Natural killer cell treated with Interleukin-12 subunit alpha and Interleukin-12 subunit beta and Interleukin-15 and Interleukin-18, amount 100 ng/mL, for 72 hours (primary cell): ENCODE measurements around the gene TMEM212. TPM values are rescaled to one million over a fixed set of nuclear protein-coding genes. Genes with fewer than 3 reads are reported as not detected.

Source experiments
- ATAC-seq, 2 donors: fragments of 150-1000 bp; cut with Tn5 transposase in 1 of 2; sonication (Bioruptor Pico), chemical (Tn5 transposase) in 1 of 2; 2 replicates each; pipeline ENCODE4 v1.10.0; 2021
- DNase-seq: peaks from one replicate; pipeline ENCODE4 v3.0.0; 2022; ENCODE audit warnings: low spot score
- H3K27ac Mint-ChIP-seq, 2 donors: 1 replicate in 1 of 2; 2 replicates in 1 of 2; pipeline ENCODE4 v1.8.0; 2022; ENCODE audit warnings: mixed read lengths in 2 of 2, mild to moderate bottlenecking in 1 of 2, moderate library complexity in 1 of 2
- H3K27me3 Mint-ChIP-seq, 2 donors: 1 replicate in 1 of 2; 2 replicates in 1 of 2; pipeline ENCODE4 v1.8.0; 2022; ENCODE audit warnings: mixed read lengths in 2 of 2
- H3K36me3 Mint-ChIP-seq: one replicate; pipeline ENCODE4 v1.8.0; 2022; ENCODE audit warnings: mixed read lengths
- H3K4me1 Mint-ChIP-seq, 2 donors: 1 replicate in 1 of 2; 2 replicates in 1 of 2; pipeline ENCODE4 v1.8.0; 2022; ENCODE audit warnings: low read depth in 2 of 2, mixed read lengths in 2 of 2, mild to moderate bottlenecking in 1 of 2
- H3K4me3 Mint-ChIP-seq: one replicate; pipeline ENCODE4 v1.8.0; 2022; ENCODE audit warnings: mixed read lengths
- H3K9me3 Mint-ChIP-seq: 2 replicates; pipeline ENCODE4 v1.8.0; 2022; ENCODE audit warnings: mixed read lengths
- total RNA-seq, 2 donors: library from RNA; stranded (reverse); gene quantifications; one replicate each; pipeline ENCODE4 v1.2.3, GENCODE V29; 2022

Gene TMEM212
- total RNA-seq, result not detected

- no peak for DNase-seq
- no peaks in the 10 kb centered on the region for H3K36me3 Mint-ChIP-seq
- no peaks in the 10 kb centered on the region for H3K9me3 Mint-ChIP-seq
- H3K4me3 Mint-ChIP-seq, result no peak within 1 kb of the TSS
- H3K4me1 Mint-ChIP-seq, result peaks cover 0 to 20% of the 10 kb centered on the region in 2 donors
- H3K27me3 Mint-ChIP-seq, result peaks cover 7 to 11% of the 10 kb centered on the region in 2 donors
- ATAC-seq, result no peak
- H3K27ac Mint-ChIP-seq, result no peak within 1 kb of the TSS
These were observed at the start of gene TMEM212 for GRCh38 chr3:171842864-171843518. TMEM212 (plus strand) TSS chr3:171843349; CDS start chr3:171843384, 35 bp downstream.

DNA sequence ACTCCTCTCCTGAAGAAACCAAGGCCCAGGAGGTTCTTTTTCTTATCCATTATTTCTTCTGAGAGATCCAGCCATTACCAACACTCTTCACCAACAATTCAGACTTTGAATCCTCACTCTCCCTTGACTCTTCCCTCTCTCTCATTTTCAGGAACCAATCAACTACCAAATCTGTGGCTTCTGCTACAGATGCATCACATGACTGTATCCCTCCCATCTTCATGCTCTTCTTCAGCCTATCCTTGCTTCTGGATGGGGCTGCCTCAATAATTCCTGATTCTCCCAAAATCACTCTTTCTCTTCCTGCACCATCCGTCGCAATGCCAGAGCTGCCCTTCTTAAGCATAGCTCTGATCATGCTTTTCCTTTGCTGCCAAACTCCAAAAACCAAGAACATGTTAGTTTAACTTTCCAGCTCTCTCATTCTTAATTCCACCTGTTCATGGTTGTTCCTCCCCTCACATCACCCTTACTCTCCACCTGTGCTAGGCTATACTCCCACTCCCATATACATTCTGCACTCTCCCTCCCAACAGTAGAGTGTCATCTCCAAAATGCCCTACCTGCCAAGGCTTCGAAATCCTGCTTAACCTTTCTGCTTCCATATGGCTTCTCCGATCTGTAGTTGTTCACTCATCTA lies 46.4 kb upstream of the TMEM212 start:
- H3K4me1 Mint-ChIP-seq, result peaks cover 0 to 4% of the 10 kb centered on the region in 2 donors
- H3K36me3 Mint-ChIP-seq, result no peaks in the 10 kb centered on the region
- no peak overlapping the region for H3K27ac Mint-ChIP-seq

GRCh38 chr3:171797265-171797679 lies 45.9 kb upstream of the TMEM212 start:
- H3K4me1 Mint-ChIP-seq, result no peaks in the 10 kb centered on the region
- H3K27ac Mint-ChIP-seq, result no peak overlapping the region
- H3K9me3 Mint-ChIP-seq, result no peaks in the 10 kb centered on the region
- H3K36me3 Mint-ChIP-seq, result no peaks in the 10 kb centered on the region
- H3K27me3 Mint-ChIP-seq, result no peaks in the 10 kb centered on the region
- no peak overlapping the region for H3K4me3 Mint-ChIP-seq
- ATAC-seq (no peak), DNase-seq (no peak)

More for the DNA sequence above, 46.4 kb upstream of the TMEM212 start:
- Mint-ChIP-seq H3K27me3 (no peaks in the 10 kb centered on the region), H3K4me3 (no peak overlapping the region), H3K9me3 (no peaks in the 10 kb centered on the region)
- ATAC-seq (no peak), DNase-seq (no peak)

- H3K27ac Mint-ChIP-seq, result no peak overlapping the region
- no peak overlapping the region for H3K4me3 Mint-ChIP-seq
- no peaks in the 10 kb centered on the region for H3K27me3 Mint-ChIP-seq
- ATAC-seq (no peak), DNase-seq (no peak)
- no peaks in the 10 kb centered on the region for H3K9me3 Mint-ChIP-seq
- H3K4me1 Mint-ChIP-seq, result no peaks in the 10 kb centered on the region
- no peaks in the 10 kb centered on the region for H3K36me3 Mint-ChIP-seq
These were observed 45.3 kb upstream of the TMEM212 start for GRCh38 chr3:171797873-171798272.

- Mint-ChIP-seq H3K4me1 (no peaks in the 10 kb centered on the region), H3K9me3 (no peaks in the 10 kb centered on the region), H3K4me3 (no peak overlapping the region), H3K27ac (no peak overlapping the region), H3K36me3 (no peaks in the 10 kb centered on the region), H3K27me3 (no peaks in the 10 kb centered on the region)
- DNase-seq (no peak), ATAC-seq (no peak)
These were observed 43.6 kb upstream of the TMEM212 start for GRCh38 chr3:171799501-171799900.

GRCh38 chr3:171801738-171802589 lies 41.2 kb upstream of the TMEM212 start:
- H3K4me3 Mint-ChIP-seq, result no peak overlapping the region
- H3K36me3 Mint-ChIP-seq, result no peaks in the 10 kb centered on the region
- H3K27ac Mint-ChIP-seq, result peak overlapping the region in 1 of 2 donors; percentile 7
- peaks cover 8% of the 10 kb centered on the region in 2 donors for H3K4me1 Mint-ChIP-seq
- ATAC-seq (no peak), DNase-seq (no peak)
- no peaks in the 10 kb centered on the region for H3K27me3 Mint-ChIP-seq
- no peaks in the 10 kb centered on the region for H3K9me3 Mint-ChIP-seq

- Mint-ChIP-seq H3K4me3 (no peak overlapping the region), H3K36me3 (no peaks in the 10 kb centered on the region), H3K27ac (no peak overlapping the region), H3K4me1 (peaks cover 11 to 12% of the 10 kb centered on the region in 2 donors), H3K9me3 (no peaks in the 10 kb centered on the region), H3K27me3 (no peaks in the 10 kb centered on the region)
- ATAC-seq, result no peak
- no peak for DNase-seq
These were observed 40.6 kb upstream of the TMEM212 start for GRCh38 chr3:171802590-171802956.

GRCh38 chr3:171803044-171803443 lies 40.1 kb upstream of the TMEM212 start:
- no peaks in the 10 kb centered on the region for H3K36me3 Mint-ChIP-seq
- no peaks in the 10 kb centered on the region for H3K27me3 Mint-ChIP-seq
- H3K4me3 Mint-ChIP-seq, result no peak overlapping the region
- peaks cover 14 to 16% of the 10 kb centered on the region in 2 donors for H3K4me1 Mint-ChIP-seq
- H3K9me3 Mint-ChIP-seq, result no peaks in the 10 kb centered on the region
- ATAC-seq (no peak), DNase-seq (no peak)
- H3K27ac Mint-ChIP-seq, result no peak overlapping the region

DNA sequence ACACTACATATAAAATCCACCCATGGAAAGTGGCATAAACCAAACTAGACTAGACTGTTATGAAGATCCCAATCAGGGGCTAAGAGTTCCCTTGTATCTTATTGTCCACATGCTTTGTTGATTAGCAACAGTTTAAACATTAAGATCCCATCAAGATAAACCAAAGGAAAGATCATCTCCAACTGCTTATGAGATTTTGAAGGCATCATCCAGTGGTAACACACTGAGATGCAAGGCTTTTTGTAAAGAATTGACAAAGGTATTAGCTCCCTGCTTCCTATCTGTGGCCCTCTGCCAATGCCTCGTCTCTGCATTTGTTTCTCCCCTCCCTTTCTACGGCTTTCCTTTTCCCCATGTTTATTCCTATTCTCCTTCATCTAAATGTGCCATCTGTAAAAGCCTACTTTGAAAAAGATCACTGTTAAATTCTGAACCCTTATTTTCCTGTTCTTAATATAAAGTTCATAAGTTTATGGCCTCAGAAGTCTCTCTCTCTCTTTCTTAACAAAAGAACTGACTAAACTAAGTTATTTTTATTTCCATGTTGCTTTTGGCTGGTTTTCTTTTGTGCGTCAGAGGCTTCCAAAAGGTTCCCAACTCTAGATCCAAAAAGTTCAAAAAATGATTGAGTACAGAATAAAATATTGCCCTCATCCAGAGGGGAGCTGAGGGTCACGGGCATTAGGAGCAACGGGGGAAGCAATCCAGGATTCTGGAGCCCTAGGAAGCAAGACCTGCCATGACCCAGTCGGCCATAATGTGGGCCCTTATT lies 38.3 kb upstream of the TMEM212 start:
- H3K27ac Mint-ChIP-seq, result no peak overlapping the region
- no peaks in the 10 kb centered on the region for H3K27me3 Mint-ChIP-seq
- DNase-seq, result no peak
- ATAC-seq, result no peak
- no peaks in the 10 kb centered on the region for H3K36me3 Mint-ChIP-seq
- H3K9me3 Mint-ChIP-seq, result no peaks in the 10 kb centered on the region
- no peak overlapping the region for H3K4me3 Mint-ChIP-seq
- peaks cover 22 to 24% of the 10 kb centered on the region in 2 donors for H3K4me1 Mint-ChIP-seq

DNA sequence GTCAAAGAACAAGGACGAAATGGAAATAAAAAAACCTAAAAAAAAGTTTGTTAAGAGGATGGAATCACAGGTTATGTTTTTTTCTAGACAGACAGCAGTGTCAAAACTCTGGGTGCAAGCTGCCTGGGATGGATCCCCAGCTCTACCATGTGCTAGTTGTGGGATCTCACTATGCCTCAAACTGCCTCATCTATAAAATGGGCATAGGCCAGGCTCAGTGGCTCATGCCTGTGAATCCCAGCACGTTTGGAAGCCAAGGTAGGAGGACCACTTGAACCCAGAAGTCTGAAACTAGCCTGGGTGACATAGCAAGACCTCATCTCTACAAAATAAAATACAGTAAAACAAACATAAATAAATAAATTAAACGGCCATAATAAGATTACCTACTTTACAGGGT lies 37.5 kb upstream of the TMEM212 start:
- peaks cover 26% of the 10 kb centered on the region in 2 donors for H3K4me1 Mint-ChIP-seq
- ATAC-seq (no peak), DNase-seq (no peak)
- no peak overlapping the region for H3K27ac Mint-ChIP-seq
- no peak overlapping the region for H3K4me3 Mint-ChIP-seq
- no peaks in the 10 kb centered on the region for H3K9me3 Mint-ChIP-seq
- no peaks in the 10 kb centered on the region for H3K36me3 Mint-ChIP-seq
- no peaks in the 10 kb centered on the region for H3K27me3 Mint-ChIP-seq

DNA sequence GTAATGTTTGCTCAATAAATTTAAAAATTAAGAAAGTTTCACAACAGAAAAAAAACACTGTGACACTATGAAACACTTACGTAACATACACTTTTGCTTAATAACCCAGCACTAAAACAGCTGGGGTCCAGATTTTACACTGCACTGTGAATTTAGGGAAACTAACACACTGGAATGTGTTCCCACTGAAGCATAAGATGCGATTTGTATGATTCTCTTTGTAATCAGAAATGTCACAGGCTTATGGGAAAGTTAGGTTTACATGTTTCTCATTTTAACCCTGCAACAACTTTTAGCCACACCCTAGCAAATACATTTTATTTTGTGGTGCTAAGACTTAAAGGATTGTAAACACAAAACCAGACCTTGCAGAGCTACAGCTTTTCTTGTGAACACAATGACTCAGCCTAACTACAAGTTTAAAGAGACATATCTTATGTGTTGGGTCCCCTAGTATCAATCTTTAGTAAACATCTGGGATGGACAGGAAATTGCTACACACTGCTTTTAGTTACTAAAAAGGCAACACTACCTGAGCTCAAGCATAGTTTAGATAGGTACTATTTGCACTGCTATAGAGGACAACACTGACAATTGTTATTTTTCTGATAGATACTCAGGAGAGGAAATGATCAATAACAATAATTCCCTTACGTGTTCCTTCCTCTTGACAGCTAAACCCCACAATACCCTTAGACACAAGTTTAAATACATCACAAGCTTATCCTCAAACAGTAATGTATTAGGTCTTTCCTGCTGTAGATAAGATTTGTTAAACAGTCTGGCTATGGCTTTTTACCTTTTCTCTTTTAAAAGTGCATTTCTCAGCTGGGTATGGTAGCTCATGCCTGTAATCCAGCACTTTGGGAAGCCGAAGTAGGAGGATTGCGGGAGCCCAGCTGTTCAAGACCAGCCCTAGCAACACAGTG lies 36.7 kb upstream of the TMEM212 start:
- no peak overlapping the region for H3K4me3 Mint-ChIP-seq
- H3K9me3 Mint-ChIP-seq, result no peaks in the 10 kb centered on the region
- ATAC-seq, result no peak
- H3K36me3 Mint-ChIP-seq, result no peaks in the 10 kb centered on the region
- H3K4me1 Mint-ChIP-seq, result peaks cover 28 to 31% of the 10 kb centered on the region in 2 donors
- DNase-seq, result no peak
- H3K27me3 Mint-ChIP-seq, result peaks cover 0 to under 1% of the 10 kb centered on the region in 2 donors
- peak overlapping the region in 1 of 2 donors; percentile 37 for H3K27ac Mint-ChIP-seq

- Mint-ChIP-seq H3K4me3 (peak overlapping the region; percentile 36), H3K27me3 (peaks cover 0 to 2% of the 10 kb centered on the region in 2 donors), H3K36me3 (no peaks in the 10 kb centered on the region), H3K27ac (peak overlapping the region in 1 of 2 donors; percentile 37), H3K9me3 (no peaks in the 10 kb centered on the region), H3K4me1 (peaks cover 31 to 33% of the 10 kb centered on the region in 2 donors)
- DNase-seq, result no peak
- ATAC-seq, result no peak
These were observed 35.9 kb upstream of the TMEM212 start for GRCh38 chr3:171807129-171807675.
